B cell (primary cell): ENCODE measurements around the gene PRXL2A. TPM values are rescaled to one million over a fixed set of nuclear protein-coding genes. Genes with fewer than 3 reads are reported as not detected.

Source experiments
- ATAC-seq: fragments of 200-7000 bp; cut with Tn5 transposase; one replicate; pipeline ENCODE4 v1.10.0; 2021; ENCODE audit warnings: low read depth, mild to moderate bottlenecking, moderate number of reproducible peaks, moderate library complexity
- CTCF ChIA-PET: fragments of 350-600 bp; sonication (Branson Sonifier 250); formaldehyde crosslinking; loops from one replicate; lab custom pipeline; 2021; ENCODE audit warnings: antibody characterized with exemption, inconsistent platforms; lab: Charles Lee
- POLR2A ChIA-PET: fragments of 350-600 bp; sonication (Branson Sonifier 250); formaldehyde crosslinking; loops from one replicate; lab custom pipeline; 2021; ENCODE audit warnings: antibody characterized with exemption; lab: Charles Lee
- DNase-seq: peaks from one replicate; pipeline ENCODE4 v3.0.0; 2013
- H2AFZ ChIP-seq: 2 replicates; pipeline ENCODE4 v1.6.1; 2012; ENCODE audit warnings: mild to moderate bottlenecking, low read depth, low read length; ENCODE audit not compliant: insufficient read depth, poor library complexity, severe bottlenecking
- H3K27ac ChIP-seq, 2 donors: 1 replicate in 1 of 2; 2 replicates in 1 of 2; pipeline ENCODE4 v1.5.1; 2012 to 2013; ENCODE audit warnings: low read length in 2 of 2, mild to moderate bottlenecking in 2 of 2, moderate library complexity in 1 of 2
- H3K27me3 ChIP-seq, 4 experiments: fragments of 200-600 bp in 1 of 4; sonication (generic) in 1 of 4; replicated peaks in 1 of 4; 1 replicate in 2 of 4; 2 replicates in 2 of 4; pipeline versions ENCODE4 v1.6.1 to v1.7.0; 2013 to 2016; ENCODE audit warnings: low read length in 3 of 4, mild to moderate bottlenecking in 2 of 4, mixed read lengths in 1 of 4, moderate library complexity in 1 of 4; ENCODE audit not compliant: insufficient read depth in 4 of 4, control insufficient read depth in 3 of 4; ENCODE audit errors: control extremely low read depth in 1 of 4
- H3K36me3 ChIP-seq, 2 experiments: replicated peaks in 1 of 2; 1 replicate in 1 of 2; 2 replicates in 1 of 2; pipeline versions ENCODE4 v1.6.1 to v1.7.1; 2013; ENCODE audit warnings: low read length in 1 of 2; ENCODE audit not compliant: insufficient read depth in 2 of 2, control insufficient read depth in 1 of 2; ENCODE audit errors: control extremely low read depth in 1 of 2, extremely low read depth in 1 of 2
- H3K4me1 ChIP-seq, 2 donors: fragments of 200-600 bp in 1 of 2; sonication (generic) in 1 of 2; 1 replicate in 1 of 2; 2 replicates in 1 of 2; pipeline versions ENCODE4 v1.5.1 to v1.6.1; 2013 to 2017; ENCODE audit warnings: low read length in 2 of 2; ENCODE audit not compliant: control insufficient read depth in 2 of 2, insufficient read depth in 2 of 2
- H3K4me2 ChIP-seq: replicated peaks from 2 replicates; pipeline ENCODE3; 2012; ENCODE audit warnings: mild to moderate bottlenecking, low read depth, low read length; ENCODE audit not compliant: poor library complexity, severe bottlenecking
- H3K4me3 ChIP-seq, 5 experiments: fragments of 200-600 bp in 1 of 5; sonication (generic) in 1 of 5; 1 replicate in 3 of 5; 2 replicates in 2 of 5; pipeline versions ENCODE4 v1.5.1 to v1.7.0; 2011 to 2016; ENCODE audit warnings: low read length in 4 of 5, mild to moderate bottlenecking in 4 of 5, low read depth in 2 of 5, control low read depth in 1 of 5, moderate library complexity in 1 of 5; ENCODE audit not compliant: insufficient read depth in 1 of 5; ENCODE audit errors: control extremely low read depth in 1 of 5, extremely low read depth in 1 of 5
- H3K79me2 ChIP-seq: fragments of 200-600 bp; sonication (generic); one replicate; pipeline ENCODE4 v1.6.0; 2016; ENCODE audit warnings: low read length; ENCODE audit not compliant: control insufficient read depth, insufficient read depth
- H3K9ac ChIP-seq: fragments of 200-600 bp; sonication (generic); 2 replicates; pipeline ENCODE4 v1.6.1; 2017; ENCODE audit warnings: mild to moderate bottlenecking, low read length, moderate library complexity
- H3K9me3 ChIP-seq, 3 donors: one replicate each; pipeline versions ENCODE4 v1.6.1 to v1.7.1; 2013; ENCODE audit warnings: low read length in 2 of 3; ENCODE audit not compliant: control insufficient read depth in 2 of 3, insufficient read depth in 1 of 3; ENCODE audit errors: control extremely low read depth in 1 of 3
- H4K20me1 ChIP-seq: 2 replicates; pipeline ENCODE4 v1.6.0; 2012; ENCODE audit warnings: mild to moderate bottlenecking, low read length; ENCODE audit not compliant: insufficient read depth, control insufficient read depth, poor library complexity, severe bottlenecking
- H3K27ac Mint-ChIP-seq: one replicate; pipeline ENCODE4 v1.8.0; 2021; ENCODE audit warnings: mixed read lengths
- H3K27me3 Mint-ChIP-seq: one replicate; pipeline ENCODE4 v1.8.0; 2021; ENCODE audit warnings: mixed read lengths
- H3K4me1 Mint-ChIP-seq: one replicate; pipeline ENCODE4 v1.8.0; 2021; ENCODE audit warnings: mixed read lengths
- H3K4me3 Mint-ChIP-seq: one replicate; pipeline ENCODE4 v1.8.0; 2021; ENCODE audit warnings: mixed read lengths
- H3K9me3 Mint-ChIP-seq: one replicate; pipeline ENCODE4 v1.8.0; 2022; ENCODE audit warnings: mixed read lengths; ENCODE audit not compliant: insufficient read depth
- CTCF ChIP-seq: fragments of 200-600 bp; IDR thresholded peaks from one replicate; pipeline ENCODE4 v1.8.0; 2022; ENCODE audit warnings: antibody characterized with exemption, mild to moderate bottlenecking
- EZH2 ChIP-seq: IDR thresholded peaks from 2 replicates; pipeline ENCODE4 v1.6.1; 2012; ENCODE audit warnings: borderline replicate concordance, low read depth, mild to moderate bottlenecking, moderate library complexity, low read length; ENCODE audit not compliant: insufficient read depth, poor library complexity, severe bottlenecking
- WGBS: methylation state at CpG from one replicate; pipeline ENCODE4 v1.1.5; 2013; ENCODE audit warnings: missing lambda C conversion rate; ENCODE audit not compliant: insufficient coverage; 5-methylcytosine and 5-hydroxymethylcytosine counted together
- intact Hi-C: fragments of 100-400 bp; cut with micrococcal nuclease; formaldehyde crosslinking; loops from one replicate; pipeline ENCODE4 v1.10.0; 2022
- polyA plus RNA-seq: library from polyadenylated mRNA; depleted of rRNA; stranded (reverse); fragments of >200 nt; gene quantifications from 2 replicates; pipeline ENCODE4 v1.2.3, GENCODE V29; 2012
- total RNA-seq, 2 donors: library from RNA; stranded (reverse); fragments of 120-200 nt in 1 of 2; gene quantifications; 1 replicate in 1 of 2; 2 replicates in 1 of 2; pipeline versions ENCODE4 v1.2.3 to v1.2.4, GENCODE V29; 2013 to 2022

Gene PRXL2A
- total and polyA plus RNA-seq, 2 donors (not counting 1 experiment from before 2014, with no cell fraction given), result 2.8 to 9.4 TPM

DNA sequence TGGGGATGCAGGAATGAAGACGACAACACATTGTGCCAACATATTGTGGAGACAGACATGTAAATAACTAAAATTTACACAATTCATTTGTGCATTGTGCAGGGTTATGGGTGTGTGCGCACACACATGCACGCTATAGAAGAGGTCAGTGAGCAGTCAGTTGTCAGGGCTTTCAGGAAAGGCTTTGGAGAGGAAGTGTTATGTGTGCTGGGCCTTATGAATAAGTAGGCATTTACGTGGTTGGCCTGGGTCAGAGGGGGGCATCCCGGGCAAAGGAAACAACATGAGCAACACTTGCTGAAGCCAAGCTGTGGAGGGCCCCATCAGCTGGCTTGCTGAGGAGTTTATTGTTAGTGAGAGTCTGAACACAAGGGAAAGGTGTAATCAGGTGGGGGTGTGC, 4.1 kb downstream of the PRXL2A start:
- Histone ChIP-seq H3K9ac (no peak overlapping the region), H3K4me3 (no peak overlapping the region), H3K36me3 (no peaks in the 10 kb centered on the region), H4K20me1 (no peaks in the 10 kb centered on the region), H3K4me2 (no peak overlapping the region), H3K4me1 (peaks cover 6 to 14% of the 10 kb centered on the region in 2 donors), H3K27ac (no peak overlapping the region), H2AFZ (no peak overlapping the region), H3K79me2 (no peaks in the 10 kb centered on the region), H3K9me3 (peaks cover 0 to 5% (median 0%) of the 10 kb centered on the region in 3 donors), H3K27me3 (no peaks in the 10 kb centered on the region)
- Mint-ChIP-seq H3K9me3 (no peaks in the 10 kb centered on the region), H3K27me3 (peaks cover 4% of the 10 kb centered on the region), H3K4me1 (peaks cover 12% of the 10 kb centered on the region), H3K4me3 (no peak overlapping the region), H3K27ac (no peak overlapping the region)
- ChIA-PET POLR2A (no interaction called here), CTCF (no interaction called here)
- DNase-seq (no peak), ATAC-seq (no peak)
- 89% methylated on average over 4 of the region's 5 CpGs for WGBS
- no peak for TF ChIP-seq CTCF
- no peak for TF ChIP-seq EZH2
- intact Hi-C loops, result no loop called here

GRCh38 chr10:80413271-80413996, 5.1 kb downstream of the PRXL2A start:
- H3K27ac Mint-ChIP-seq, result no peak overlapping the region
- CTCF ChIA-PET, result no interaction called here

More at GRCh38 chr10:80413271-80413996, 5.1 kb downstream of the PRXL2A start:
- no peak overlapping the region for H3K4me3 Mint-ChIP-seq
- H3K4me1 Mint-ChIP-seq, result peaks cover 7% of the 10 kb centered on the region
- H3K27ac ChIP-seq, result no peak overlapping the region
- no peaks in the 10 kb centered on the region for H4K20me1 ChIP-seq
- peaks cover 0 to 5% (median 0%) of the 10 kb centered on the region in 3 donors for H3K9me3 ChIP-seq
- H3K27me3 ChIP-seq, result no peaks in the 10 kb centered on the region
- WGBS, result 90% methylated on average over 12 of the region's 12 CpGs
- ATAC-seq, result no peak
- no peak overlapping the region for H3K4me2 ChIP-seq
- no peaks in the 10 kb centered on the region for H3K79me2 ChIP-seq
- DNase-seq, result no peak
- no peaks in the 10 kb centered on the region for H3K9me3 Mint-ChIP-seq
- TF ChIP-seq EZH2 (no peak), CTCF (no peak)
- intact Hi-C loops, result no loop called here
- H3K4me3 ChIP-seq, result no peak overlapping the region
- H3K27me3 Mint-ChIP-seq, result no peaks in the 10 kb centered on the region
- H3K36me3 ChIP-seq, result no peaks in the 10 kb centered on the region
- no peak overlapping the region for H2AFZ ChIP-seq
- peaks cover 3 to 7% of the 10 kb centered on the region in 2 donors for H3K4me1 ChIP-seq
- H3K9ac ChIP-seq, result no peak overlapping the region
- POLR2A ChIA-PET, result no interaction called here
